ENCODE results near the gene HIVEP2.
"Not testable (repeated sequence)": the region's sequence is repeated elsewhere in the genome, so short reads cannot be mapped to it uniquely, and the experiment has no call there.

Gene HIVEP2

GRCh38 chr6:142945049-142945445, at the start of gene HIVEP2:
HIVEP2 (minus strand) TSS chr6:142945176; CDS start chr6:142774738, 170,438 bp downstream.
- H3K4me1 ChIP-seq (ENCODE audit: control insufficient read depth, insufficient read depth, low read length) = peaks cover 21% of the 10 kb centered on the region
- peak within 1 kb of the TSS; percentile 98 for H3K4me3 ChIP-seq (ENCODE audit: low read depth, low read length)
- no peaks in the 10 kb centered on the region for H3K9me3 ChIP-seq (ENCODE audit: control insufficient read depth, insufficient read depth, low read length)
- H3K36me3 ChIP-seq (ENCODE audit: control insufficient read depth, insufficient read depth, low read length) = no peaks in the 10 kb centered on the region
- peak within 1 kb of the TSS; percentile 92 for H3K27ac ChIP-seq (ENCODE audit: low read depth, low read length)
- H3K27me3 ChIP-seq (ENCODE audit: control insufficient read depth, insufficient read depth, low read length) = no peaks in the 10 kb centered on the region
- peak within 1 kb of the TSS; percentile 93 for H3K9ac ChIP-seq (ENCODE audit: low read depth, low read length)

GRCh38 chr6:142993977-142994376, 49.0 kb upstream of the HIVEP2 start:
- H3K9me3 ChIP-seq (ENCODE audit: control insufficient read depth, insufficient read depth, low read length) = no peaks in the 10 kb centered on the region
- no peaks in the 10 kb centered on the region for H3K27me3 ChIP-seq (ENCODE audit: control insufficient read depth, insufficient read depth, low read length)
- H3K4me1 ChIP-seq (ENCODE audit: control insufficient read depth, insufficient read depth, low read length) = no peaks in the 10 kb centered on the region
- H3K4me3 ChIP-seq (ENCODE audit: low read depth, low read length) = no peak overlapping the region
- no peak overlapping the region for H3K9ac ChIP-seq (ENCODE audit: low read depth, low read length)
- no peak overlapping the region for H3K27ac ChIP-seq (ENCODE audit: low read depth, low read length)
- H3K36me3 ChIP-seq (ENCODE audit: control insufficient read depth, insufficient read depth, low read length) = no peaks in the 10 kb centered on the region

- Histone ChIP-seq H3K9me3 (ENCODE audit: control insufficient read depth, insufficient read depth, low read length) (peaks cover 6% of the 10 kb centered on the region; the same call in 1 of the 2 replicates), H3K4me3 (ENCODE audit: low read depth, low read length) (no peak overlapping the region), H3K27ac (ENCODE audit: low read depth, low read length) (no peak overlapping the region), H3K4me1 (ENCODE audit: control insufficient read depth, insufficient read depth, low read length) (no peaks in the 10 kb centered on the region), H3K36me3 (ENCODE audit: control insufficient read depth, insufficient read depth, low read length) (no peaks in the 10 kb centered on the region), H3K27me3 (ENCODE audit: control insufficient read depth, insufficient read depth, low read length) (no peaks in the 10 kb centered on the region), H3K9ac (ENCODE audit: low read depth, low read length) (no peak overlapping the region)
Observed at GRCh38 chr6:142987490-142987889, 42.5 kb upstream of the HIVEP2 start.

GRCh38 chr6:142985281-142985680, 40.3 kb upstream of the HIVEP2 start:
- H3K9me3 ChIP-seq (ENCODE audit: control insufficient read depth, insufficient read depth, low read length) = peaks cover 10% of the 10 kb centered on the region; the same call in 1 of the 2 replicates
- no peaks in the 10 kb centered on the region for H3K27me3 ChIP-seq (ENCODE audit: control insufficient read depth, insufficient read depth, low read length)
- H3K27ac ChIP-seq (ENCODE audit: low read depth, low read length) = no peak overlapping the region
- H3K9ac ChIP-seq (ENCODE audit: low read depth, low read length) = no peak overlapping the region
- H3K4me3 ChIP-seq (ENCODE audit: low read depth, low read length) = no peak overlapping the region
- H3K4me1 ChIP-seq (ENCODE audit: control insufficient read depth, insufficient read depth, low read length) = no peaks in the 10 kb centered on the region
- H3K36me3 ChIP-seq (ENCODE audit: control insufficient read depth, insufficient read depth, low read length) = no peaks in the 10 kb centered on the region

- Histone ChIP-seq H3K9me3 (ENCODE audit: control insufficient read depth, insufficient read depth, low read length) (peaks cover 10% of the 10 kb centered on the region; the same call in 1 of the 2 replicates), H3K9ac (ENCODE audit: low read depth, low read length) (no peak overlapping the region), H3K4me1 (ENCODE audit: control insufficient read depth, insufficient read depth, low read length) (no peaks in the 10 kb centered on the region), H3K4me3 (ENCODE audit: low read depth, low read length) (no peak overlapping the region), H3K36me3 (ENCODE audit: control insufficient read depth, insufficient read depth, low read length) (no peaks in the 10 kb centered on the region), H3K27me3 (ENCODE audit: control insufficient read depth, insufficient read depth, low read length) (no peaks in the 10 kb centered on the region), H3K27ac (ENCODE audit: low read depth, low read length) (no peak overlapping the region)
Observed at GRCh38 chr6:142984386-142984785, 39.4 kb upstream of the HIVEP2 start.

- Histone ChIP-seq H3K36me3 (ENCODE audit: control insufficient read depth, insufficient read depth, low read length) (no peaks in the 10 kb centered on the region), H3K9ac (ENCODE audit: low read depth, low read length) (no peak overlapping the region), H3K9me3 (ENCODE audit: control insufficient read depth, insufficient read depth, low read length) (no peaks in the 10 kb centered on the region), H3K4me3 (ENCODE audit: low read depth, low read length) (no peak overlapping the region), H3K4me1 (ENCODE audit: control insufficient read depth, insufficient read depth, low read length) (no peaks in the 10 kb centered on the region), H3K27me3 (ENCODE audit: control insufficient read depth, insufficient read depth, low read length) (no peaks in the 10 kb centered on the region), H3K27ac (ENCODE audit: low read depth, low read length) (no peak overlapping the region)
Observed at GRCh38 chr6:142975365-142975764, 30.4 kb upstream of the HIVEP2 start.

- H3K27me3 ChIP-seq (ENCODE audit: control insufficient read depth, insufficient read depth, low read length); H3K4me1 ChIP-seq (ENCODE audit: control insufficient read depth, insufficient read depth, low read length); H3K4me3 ChIP-seq (ENCODE audit: low read depth, low read length); H3K36me3 ChIP-seq (ENCODE audit: control insufficient read depth, insufficient read depth, low read length); H3K9me3 ChIP-seq (ENCODE audit: control insufficient read depth, insufficient read depth, low read length); H3K27ac ChIP-seq (ENCODE audit: low read depth, low read length); H3K9ac ChIP-seq (ENCODE audit: low read depth, low read length): not testable (repeated sequence)
Observed at GRCh38 chr6:142970941-142971340, 26.0 kb upstream of the HIVEP2 start.

GRCh38 chr6:142968601-142969000, 23.6 kb upstream of the HIVEP2 start:
- Histone ChIP-seq H3K27ac (ENCODE audit: low read depth, low read length) (no peak overlapping the region), H3K4me3 (ENCODE audit: low read depth, low read length) (no peak overlapping the region), H3K36me3 (ENCODE audit: control insufficient read depth, insufficient read depth, low read length) (no peaks in the 10 kb centered on the region), H3K27me3 (ENCODE audit: control insufficient read depth, insufficient read depth, low read length) (no peaks in the 10 kb centered on the region), H3K9me3 (ENCODE audit: control insufficient read depth, insufficient read depth, low read length) (no peaks in the 10 kb centered on the region), H3K4me1 (ENCODE audit: control insufficient read depth, insufficient read depth, low read length) (no peaks in the 10 kb centered on the region), H3K9ac (ENCODE audit: low read depth, low read length) (no peak overlapping the region)

GRCh38 chr6:142966294-142966693, 21.3 kb upstream of the HIVEP2 start:
- Histone ChIP-seq H3K4me1 (ENCODE audit: control insufficient read depth, insufficient read depth, low read length) (no peaks in the 10 kb centered on the region), H3K4me3 (ENCODE audit: low read depth, low read length) (no peak overlapping the region), H3K9me3 (ENCODE audit: control insufficient read depth, insufficient read depth, low read length) (no peaks in the 10 kb centered on the region), H3K9ac (ENCODE audit: low read depth, low read length) (no peak overlapping the region), H3K36me3 (ENCODE audit: control insufficient read depth, insufficient read depth, low read length) (no peaks in the 10 kb centered on the region), H3K27ac (ENCODE audit: low read depth, low read length) (no peak overlapping the region), H3K27me3 (ENCODE audit: control insufficient read depth, insufficient read depth, low read length) (no peaks in the 10 kb centered on the region)

- H3K4me3 ChIP-seq (ENCODE audit: low read depth, low read length) = no peak overlapping the region
- H3K4me1 ChIP-seq (ENCODE audit: control insufficient read depth, insufficient read depth, low read length) = no peaks in the 10 kb centered on the region
- H3K9ac ChIP-seq (ENCODE audit: low read depth, low read length) = no peak overlapping the region
- H3K27ac ChIP-seq (ENCODE audit: low read depth, low read length) = no peak overlapping the region
- H3K27me3 ChIP-seq (ENCODE audit: control insufficient read depth, insufficient read depth, low read length) = no peaks in the 10 kb centered on the region
- H3K9me3 ChIP-seq (ENCODE audit: control insufficient read depth, insufficient read depth, low read length) = no peaks in the 10 kb centered on the region
- H3K36me3 ChIP-seq (ENCODE audit: control insufficient read depth, insufficient read depth, low read length) = no peaks in the 10 kb centered on the region
Observed at GRCh38 chr6:142965164-142965563, 20.2 kb upstream of the HIVEP2 start.

GRCh38 chr6:142960098-142960497, 15.1 kb upstream of the HIVEP2 start:
- Histone ChIP-seq H3K9ac (ENCODE audit: low read depth, low read length) (no peak overlapping the region), H3K4me1 (ENCODE audit: control insufficient read depth, insufficient read depth, low read length) (no peaks in the 10 kb centered on the region), H3K9me3 (ENCODE audit: control insufficient read depth, insufficient read depth, low read length) (no peaks in the 10 kb centered on the region), H3K4me3 (ENCODE audit: low read depth, low read length) (no peak overlapping the region), H3K27ac (ENCODE audit: low read depth, low read length) (no peak overlapping the region), H3K36me3 (ENCODE audit: control insufficient read depth, insufficient read depth, low read length) (no peaks in the 10 kb centered on the region), H3K27me3 (ENCODE audit: control insufficient read depth, insufficient read depth, low read length) (no peaks in the 10 kb centered on the region)

- no peak overlapping the region for H3K9ac ChIP-seq (ENCODE audit: low read depth, low read length)
- H3K36me3 ChIP-seq (ENCODE audit: control insufficient read depth, insufficient read depth, low read length) = no peaks in the 10 kb centered on the region
- no peak overlapping the region for H3K4me3 ChIP-seq (ENCODE audit: low read depth, low read length)
- H3K4me1 ChIP-seq (ENCODE audit: control insufficient read depth, insufficient read depth, low read length) = no peaks in the 10 kb centered on the region
- H3K27ac ChIP-seq (ENCODE audit: low read depth, low read length) = no peak overlapping the region
- no peaks in the 10 kb centered on the region for H3K27me3 ChIP-seq (ENCODE audit: control insufficient read depth, insufficient read depth, low read length)
- H3K9me3 ChIP-seq (ENCODE audit: control insufficient read depth, insufficient read depth, low read length) = no peaks in the 10 kb centered on the region
Observed at GRCh38 chr6:142958343-142958742, 13.4 kb upstream of the HIVEP2 start.
